CD4-positive, alpha-beta T cell treated with Interleukin-15 for 4 hours (primary cell): ENCODE data around the gene PDCD6IP.
"Not testable (repeated sequence)": the region's sequence is repeated elsewhere in the genome, so short reads cannot be mapped to it uniquely, and the experiment has no call there.

ENCODE experiments used
- DNase-seq: peaks from one replicate; pipeline ENCODE4 v3.0.0-alpha.2; 2020; ENCODE audit warnings: low spot score

Gene PDCD6IP

GRCh38 chr3:33795856-33796536 is 2.4 kb upstream of the PDCD6IP start:
- no peak for DNase-seq

GRCh38 chr3:33798113-33798417 is 365 bp upstream of the PDCD6IP start:
- no peak for DNase-seq

GRCh38 chr3:33799202-33799551 is 747 bp downstream of the PDCD6IP start:
- no peak for DNase-seq

- no peak for DNase-seq
Observed at GRCh38 chr3:33803252-33803651, 4.8 kb downstream of the PDCD6IP start.

DNA sequence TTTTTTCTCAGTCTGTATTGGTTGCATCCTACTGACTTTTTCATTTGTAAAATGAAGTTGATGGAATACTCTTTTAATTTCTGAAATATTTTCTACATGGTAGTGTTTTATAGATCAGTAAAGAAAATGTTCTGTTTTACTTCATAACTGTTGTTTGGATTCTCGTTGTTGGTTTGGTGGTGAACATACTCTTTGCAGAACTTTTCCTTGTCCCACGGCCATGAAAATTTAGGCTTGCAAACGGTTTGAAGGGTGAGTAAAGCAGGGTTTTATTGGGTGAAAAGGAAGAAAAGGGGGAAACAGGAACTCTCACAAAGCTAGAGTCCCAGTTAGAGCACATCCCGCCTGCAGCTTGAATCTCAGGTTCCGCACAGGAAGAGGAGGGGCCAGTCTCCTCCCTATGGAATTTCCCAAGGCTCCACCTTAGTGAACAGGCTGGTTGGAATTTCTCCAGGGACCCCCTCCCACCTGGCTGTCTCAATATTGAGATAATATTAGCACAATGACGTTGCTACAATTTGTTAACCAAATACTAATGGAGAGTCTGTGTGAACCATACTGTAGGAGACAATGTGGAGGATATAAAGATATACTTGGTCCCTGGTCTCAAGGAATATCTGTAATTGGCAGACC is 5.6 kb downstream of the PDCD6IP start:
- DNase-seq: no peak

DNA sequence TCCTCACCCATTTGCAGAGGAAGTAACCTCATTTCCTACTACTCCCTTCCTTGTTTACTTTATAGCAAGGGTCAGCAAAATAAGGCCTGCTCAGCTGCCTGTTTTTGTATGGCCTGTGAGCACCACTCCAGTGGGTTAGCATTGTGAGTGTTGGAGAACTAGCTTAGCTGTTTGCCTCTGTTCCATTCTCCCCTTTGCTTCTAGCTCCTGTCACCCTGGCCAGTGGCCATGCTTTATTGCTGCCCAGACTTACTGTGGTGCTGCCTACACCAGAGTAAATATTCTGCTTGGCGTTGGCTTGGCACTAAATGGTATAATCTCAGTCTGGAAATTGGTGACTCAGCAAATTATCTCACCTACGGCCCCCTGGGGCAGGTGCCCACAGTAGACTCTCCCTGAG is 8.8 kb downstream of the PDCD6IP start:
- DNase-seq: no peak

DNA sequence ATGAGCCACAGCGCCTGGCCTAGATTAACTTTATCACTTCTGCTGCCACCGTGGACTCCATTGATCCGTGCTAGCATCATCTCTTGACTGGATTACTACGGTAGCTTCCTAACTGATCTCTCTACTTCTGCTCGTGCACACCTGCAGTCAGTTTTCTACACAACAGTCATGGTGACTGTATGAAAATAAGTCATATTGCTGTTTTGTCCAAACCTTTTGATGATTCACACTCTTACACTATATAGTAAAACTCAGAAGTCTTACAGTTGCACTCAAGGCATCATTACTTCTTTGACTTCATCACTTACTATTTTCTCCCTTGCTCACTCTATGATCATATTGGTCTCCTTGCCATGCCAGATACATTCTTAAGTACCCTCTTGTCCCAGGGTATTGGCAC is 10.1 kb downstream of the PDCD6IP start:
- DNase-seq: no peak

- DNase-seq: no peak
Observed at GRCh38 chr3:33810545-33810944, 12.1 kb downstream of the PDCD6IP start.

GRCh38 chr3:33821989-33822388 is 23.6 kb downstream of the PDCD6IP start:
- no peak for DNase-seq

DNA sequence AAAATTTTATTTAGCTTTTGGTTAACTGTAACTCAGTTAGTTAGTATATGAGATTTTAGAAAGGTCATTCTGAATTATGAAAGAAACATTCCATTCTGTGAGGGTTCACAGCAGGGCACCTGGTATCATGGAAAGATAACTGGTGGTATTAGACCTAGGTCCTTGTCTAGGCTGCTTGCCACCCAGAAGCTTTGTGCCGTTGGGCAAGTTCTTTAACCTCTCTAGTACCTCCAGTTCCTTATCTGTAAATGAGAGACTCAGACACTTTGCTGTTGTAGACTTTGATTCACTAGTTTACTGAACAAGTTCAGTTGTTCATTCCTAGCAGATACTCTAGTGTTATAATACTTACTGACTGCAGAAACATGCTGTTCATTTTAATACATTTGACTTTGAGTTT is 25.4 kb downstream of the PDCD6IP start:
- no peak for DNase-seq

DNA sequence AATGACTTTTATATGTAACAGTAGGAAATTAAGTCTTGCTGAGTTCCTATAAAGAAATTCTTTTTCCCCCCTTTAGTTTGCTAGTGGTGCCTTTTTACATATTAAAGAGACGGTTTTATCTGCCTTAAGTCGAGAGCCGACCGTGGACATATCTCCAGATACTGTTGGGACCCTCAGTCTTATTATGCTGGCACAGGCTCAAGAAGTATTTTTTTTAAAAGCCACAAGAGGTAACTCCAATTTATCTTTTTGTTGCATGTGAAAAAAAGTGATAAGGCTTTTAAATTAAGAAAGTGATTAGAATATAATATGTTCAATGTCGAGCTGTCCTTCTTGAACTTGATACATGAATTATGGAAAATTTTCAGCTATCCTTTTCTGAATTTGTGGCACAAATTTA is 26.7 kb downstream of the PDCD6IP start:
- no peak for DNase-seq

- no peak for DNase-seq
Observed at GRCh38 chr3:33826206-33826605, 27.8 kb downstream of the PDCD6IP start.

GRCh38 chr3:33826688-33827087 is 28.3 kb downstream of the PDCD6IP start:
- DNase-seq: no peak

- DNase-seq: no peak
Observed at GRCh38 chr3:33829720-33830119, 31.3 kb downstream of the PDCD6IP start.

- no peak for DNase-seq
Observed at GRCh38 chr3:33831053-33831452, 32.6 kb downstream of the PDCD6IP start.

GRCh38 chr3:33833408-33834095 is 35.1 kb downstream of the PDCD6IP start:
- DNase-seq: no peak

DNA sequence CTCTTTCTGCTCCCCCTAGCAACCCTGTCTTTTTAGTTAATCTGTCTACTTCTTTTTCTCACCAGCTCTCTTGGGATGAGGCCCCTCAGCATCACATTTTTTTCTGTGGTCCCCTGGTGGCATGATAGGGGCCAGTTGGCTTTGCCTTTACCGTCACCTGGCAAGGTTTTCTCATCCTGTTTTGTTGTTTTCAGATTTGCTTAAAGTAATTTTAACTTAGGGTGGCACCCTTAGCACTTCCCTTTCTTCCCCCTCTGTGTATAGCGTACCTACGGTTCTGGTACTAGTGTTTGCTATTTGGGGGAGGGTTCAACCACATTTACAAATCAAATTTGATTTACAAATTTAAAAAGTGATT is 35.6 kb downstream of the PDCD6IP start:
- no peak for DNase-seq

DNA sequence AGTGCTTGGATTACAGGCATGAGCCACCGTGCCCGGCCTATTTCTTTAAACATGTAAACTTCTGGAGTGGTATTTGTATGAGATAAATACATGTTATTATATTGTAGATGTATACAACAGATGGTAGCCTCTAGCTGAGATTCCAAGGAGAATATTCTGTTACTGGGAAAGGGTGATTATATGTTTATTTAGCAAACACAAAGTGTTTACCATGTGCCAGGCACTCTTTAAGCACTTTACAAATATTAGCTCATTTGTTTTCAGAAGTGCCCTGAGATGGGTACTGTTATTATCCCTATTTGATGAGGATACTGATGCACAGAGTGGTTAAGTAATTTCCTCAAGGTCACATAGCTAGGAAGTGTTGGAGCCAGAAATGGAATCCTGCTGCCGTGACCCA is 38.8 kb downstream of the PDCD6IP start:
- not testable (repeated sequence) for DNase-seq

GRCh38 chr3:33839283-33839682 is 40.9 kb downstream of the PDCD6IP start:
- no peak for DNase-seq

DNA sequence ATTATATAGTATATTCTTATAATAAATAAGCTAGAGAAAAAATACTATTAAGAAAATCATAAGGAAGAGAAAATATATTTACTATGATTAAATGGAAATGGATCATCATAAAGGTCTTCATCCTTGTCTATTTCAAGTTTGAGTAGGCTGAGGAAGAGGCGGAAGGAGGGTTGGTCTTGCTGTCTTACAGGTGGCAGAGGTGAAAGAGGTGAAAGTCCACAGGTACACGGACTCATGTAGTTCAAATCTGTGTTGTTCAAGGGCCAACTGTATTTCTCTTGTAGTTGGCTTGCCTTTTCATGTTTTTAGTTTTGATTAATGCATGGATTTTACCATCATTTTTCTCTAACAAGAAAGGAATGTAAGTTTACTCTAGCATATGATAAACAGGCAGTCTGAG is 41.7 kb downstream of the PDCD6IP start:
- no peak for DNase-seq

- no peak for DNase-seq
Observed at GRCh38 chr3:33848624-33849347, 50.4 kb downstream of the PDCD6IP start.

- not testable (repeated sequence) for DNase-seq
Observed at GRCh38 chr3:33850599-33850998, 52.2 kb downstream of the PDCD6IP start.

DNA sequence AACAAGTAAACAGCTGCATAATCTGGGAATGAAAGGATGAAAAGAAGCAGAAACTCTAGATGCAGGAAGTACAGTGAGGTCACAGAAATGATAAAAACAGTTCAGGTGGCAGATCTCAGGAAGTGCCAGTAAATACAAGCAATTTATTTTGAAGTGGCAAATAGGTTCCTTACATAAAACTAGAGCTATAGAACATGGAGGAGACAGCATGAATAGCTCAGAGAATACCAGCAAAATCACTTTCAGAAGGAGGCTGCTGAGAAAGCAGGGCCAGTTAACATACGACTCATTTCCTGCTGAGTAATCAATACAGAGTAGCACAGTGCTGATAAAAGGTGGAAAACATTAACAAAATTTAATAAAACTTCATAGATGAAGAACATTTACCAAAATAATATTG is 57.0 kb downstream of the PDCD6IP start:
- DNase-seq: peak; percentile 4
